GM21526 (cell line): ENCODE measurements around the gene CASR.
"Not testable (repeated sequence)": the region's sequence is repeated elsewhere in the genome, so short reads cannot be mapped to it uniquely, and the experiment has no call there.

Experiments
- ATAC-seq: cut with Tn5 transposase; IDR thresholded peaks from one replicate; pipeline ENCODE4 v1.9.1; 2021; ENCODE audit warnings: moderate library complexity; ENCODE audit not compliant: unreplicated experiment, low FRiP score

The CASR gene, protein sequence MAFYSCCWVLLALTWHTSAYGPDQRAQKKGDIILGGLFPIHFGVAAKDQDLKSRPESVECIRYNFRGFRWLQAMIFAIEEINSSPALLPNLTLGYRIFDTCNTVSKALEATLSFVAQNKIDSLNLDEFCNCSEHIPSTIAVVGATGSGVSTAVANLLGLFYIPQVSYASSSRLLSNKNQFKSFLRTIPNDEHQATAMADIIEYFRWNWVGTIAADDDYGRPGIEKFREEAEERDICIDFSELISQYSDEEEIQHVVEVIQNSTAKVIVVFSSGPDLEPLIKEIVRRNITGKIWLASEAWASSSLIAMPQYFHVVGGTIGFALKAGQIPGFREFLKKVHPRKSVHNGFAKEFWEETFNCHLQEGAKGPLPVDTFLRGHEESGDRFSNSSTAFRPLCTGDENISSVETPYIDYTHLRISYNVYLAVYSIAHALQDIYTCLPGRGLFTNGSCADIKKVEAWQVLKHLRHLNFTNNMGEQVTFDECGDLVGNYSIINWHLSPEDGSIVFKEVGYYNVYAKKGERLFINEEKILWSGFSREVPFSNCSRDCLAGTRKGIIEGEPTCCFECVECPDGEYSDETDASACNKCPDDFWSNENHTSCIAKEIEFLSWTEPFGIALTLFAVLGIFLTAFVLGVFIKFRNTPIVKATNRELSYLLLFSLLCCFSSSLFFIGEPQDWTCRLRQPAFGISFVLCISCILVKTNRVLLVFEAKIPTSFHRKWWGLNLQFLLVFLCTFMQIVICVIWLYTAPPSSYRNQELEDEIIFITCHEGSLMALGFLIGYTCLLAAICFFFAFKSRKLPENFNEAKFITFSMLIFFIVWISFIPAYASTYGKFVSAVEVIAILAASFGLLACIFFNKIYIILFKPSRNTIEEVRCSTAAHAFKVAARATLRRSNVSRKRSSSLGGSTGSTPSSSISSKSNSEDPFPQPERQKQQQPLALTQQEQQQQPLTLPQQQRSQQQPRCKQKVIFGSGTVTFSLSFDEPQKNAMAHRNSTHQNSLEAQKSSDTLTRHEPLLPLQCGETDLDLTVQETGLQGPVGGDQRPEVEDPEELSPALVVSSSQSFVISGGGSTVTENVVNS

DNA sequence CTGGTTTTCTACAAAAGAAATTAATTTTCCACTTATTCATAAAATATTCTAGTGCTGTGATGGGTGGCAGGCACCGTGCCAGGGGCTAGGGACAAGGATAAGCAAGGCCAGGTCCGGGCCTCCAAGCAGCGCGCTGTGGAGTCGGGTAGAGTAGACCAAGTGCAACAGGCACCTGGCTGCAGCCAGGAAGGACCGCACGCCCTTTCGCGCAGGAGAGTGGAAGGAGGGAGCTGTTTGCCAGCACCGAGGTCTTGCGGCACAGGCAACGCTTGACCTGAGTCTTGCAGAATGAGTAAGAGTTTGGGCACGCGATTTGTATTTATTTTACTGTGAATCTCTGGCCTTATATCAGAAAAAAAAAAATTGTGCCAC lies at the start of gene CASR:
Gene CASR, plus strand, starts transcription at position 148 of the 372 bp plus-strand sequence. CDS start 70,522 bp downstream, outside the sequence.
- ATAC-seq, result no peak

DNA sequence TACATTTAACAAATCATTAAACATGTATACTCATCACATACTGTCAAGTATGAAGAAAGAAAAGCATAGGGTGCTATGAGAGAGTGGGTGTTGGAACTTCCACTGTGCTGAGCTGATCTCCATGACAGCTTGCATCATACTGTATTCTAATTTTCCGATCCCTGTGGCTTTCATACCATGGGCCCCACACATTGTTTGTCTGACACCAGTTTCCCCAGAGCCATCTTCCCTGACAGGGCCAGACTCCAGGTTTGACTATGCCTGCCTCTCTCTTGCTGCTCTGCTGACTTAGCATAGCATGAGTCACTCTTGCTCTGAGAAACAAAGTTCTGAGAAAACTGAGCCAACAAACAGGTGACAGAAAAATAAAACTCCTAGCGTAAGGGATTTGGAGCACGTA lies 37.0 kb upstream of the CASR start:
- ATAC-seq, result peak; percentile 50

DNA sequence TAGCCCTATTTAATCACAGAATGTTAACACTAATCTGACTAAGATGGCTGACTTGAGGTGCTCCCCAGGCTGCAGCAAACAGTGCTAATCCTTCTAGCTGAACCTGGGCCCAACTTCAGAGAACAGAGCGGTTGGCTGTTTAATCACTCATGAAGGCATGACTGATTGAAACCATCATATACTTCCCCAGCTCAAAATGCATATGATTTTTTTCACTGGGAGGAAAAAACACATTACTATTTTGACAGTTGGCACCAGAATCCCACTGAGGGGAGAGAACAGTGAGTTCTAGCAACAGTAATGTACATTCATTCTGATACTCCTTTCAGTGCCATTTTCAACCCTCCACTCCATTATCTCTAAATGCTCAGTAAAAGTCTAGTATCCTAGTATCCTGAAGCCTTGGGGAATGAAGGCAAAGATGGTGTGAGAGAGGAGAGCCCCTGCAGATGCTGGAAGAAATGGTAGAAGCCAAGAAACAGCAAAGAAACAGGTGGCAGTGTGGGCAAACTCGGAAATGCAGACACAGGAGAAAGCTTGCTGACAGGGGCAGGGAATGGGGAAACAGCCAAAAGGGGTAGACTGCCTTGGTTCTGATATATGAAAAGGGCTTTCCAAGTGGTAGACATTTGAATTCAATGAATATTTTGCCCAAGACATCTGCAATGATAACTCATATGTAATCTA lies 34.4 kb upstream of the CASR start:
- ATAC-seq, result no peak

DNA sequence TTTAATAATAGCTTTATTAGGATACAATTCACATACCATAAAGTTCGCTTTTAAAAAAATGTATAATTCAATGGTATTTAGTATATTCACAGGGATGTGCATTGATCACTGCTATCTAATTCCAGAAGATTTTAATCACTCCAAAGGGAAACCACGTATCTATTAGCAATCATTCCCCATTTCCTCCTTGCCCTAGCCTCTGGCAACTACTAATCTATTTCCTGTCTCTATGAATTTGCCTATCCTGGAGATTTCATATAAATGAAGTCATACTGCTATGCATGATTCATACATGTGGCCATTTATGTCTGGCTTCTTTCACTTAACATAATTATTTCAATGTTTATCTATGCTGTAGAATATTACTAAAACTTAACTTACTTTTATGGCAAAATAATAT lies 32.0 kb upstream of the CASR start:
- no peak for ATAC-seq

DNA sequence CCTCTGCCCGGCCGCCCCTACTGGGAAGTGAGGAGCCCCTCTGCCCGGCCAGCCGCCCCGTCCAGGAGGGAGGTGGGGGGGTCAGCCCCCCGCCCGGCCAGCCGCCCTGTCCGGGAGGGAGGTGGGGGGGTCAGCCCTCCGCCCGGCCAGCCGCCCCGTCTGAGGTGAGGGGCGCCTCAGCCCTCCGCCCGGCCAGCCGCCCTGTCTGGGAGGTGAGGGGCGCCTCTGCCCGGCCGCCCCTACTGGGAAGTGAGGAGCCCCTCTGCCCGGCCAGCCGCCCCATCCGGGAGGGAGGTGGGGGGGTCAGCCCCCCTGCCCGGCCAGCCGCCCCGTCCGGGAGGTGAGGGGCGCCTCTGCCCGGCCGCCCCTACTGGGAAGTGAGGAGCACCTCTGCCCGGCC lies 18.5 kb upstream of the CASR start:
- not testable (repeated sequence) for ATAC-seq

DNA sequence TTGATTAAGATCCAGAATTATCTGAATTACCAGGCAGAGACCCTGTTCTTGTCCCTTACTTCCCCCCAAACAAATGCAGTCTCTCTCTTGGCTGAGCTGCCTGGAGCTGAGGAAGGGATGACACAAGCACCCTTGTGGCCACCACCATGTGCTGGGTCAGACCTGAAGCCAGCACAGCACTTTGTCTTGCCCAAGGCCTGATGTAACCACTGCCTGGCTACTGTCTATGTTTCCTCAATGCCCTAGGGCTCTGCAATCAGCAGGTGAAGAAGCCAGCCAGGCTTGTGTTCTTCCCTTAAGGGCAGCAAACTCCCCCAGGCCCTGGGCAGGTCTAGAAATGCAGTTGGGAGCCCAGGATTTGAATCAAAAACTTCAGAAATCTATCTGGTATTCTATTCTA lies 15.8 kb upstream of the CASR start:
- no peak for ATAC-seq

DNA sequence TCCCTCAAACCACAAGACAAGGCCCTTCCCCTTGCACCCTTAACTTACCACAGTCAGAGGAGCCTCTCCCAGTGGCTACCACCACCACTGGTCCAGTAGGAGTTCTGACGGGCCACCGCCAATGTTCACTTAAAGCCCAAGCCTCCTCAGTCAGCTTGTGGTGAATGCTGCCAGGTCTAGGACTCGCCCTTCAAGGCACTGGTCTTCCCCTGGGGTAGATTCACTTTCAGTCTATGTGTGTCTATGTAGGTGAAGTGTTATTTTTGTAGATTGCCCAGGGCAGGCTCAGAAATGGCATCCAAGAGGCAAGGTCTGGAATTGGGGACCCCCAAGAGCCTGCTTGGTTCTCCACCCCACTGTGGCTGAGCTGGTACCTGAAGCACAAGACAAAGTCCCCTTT lies 15.4 kb upstream of the CASR start:
- no peak for ATAC-seq

DNA sequence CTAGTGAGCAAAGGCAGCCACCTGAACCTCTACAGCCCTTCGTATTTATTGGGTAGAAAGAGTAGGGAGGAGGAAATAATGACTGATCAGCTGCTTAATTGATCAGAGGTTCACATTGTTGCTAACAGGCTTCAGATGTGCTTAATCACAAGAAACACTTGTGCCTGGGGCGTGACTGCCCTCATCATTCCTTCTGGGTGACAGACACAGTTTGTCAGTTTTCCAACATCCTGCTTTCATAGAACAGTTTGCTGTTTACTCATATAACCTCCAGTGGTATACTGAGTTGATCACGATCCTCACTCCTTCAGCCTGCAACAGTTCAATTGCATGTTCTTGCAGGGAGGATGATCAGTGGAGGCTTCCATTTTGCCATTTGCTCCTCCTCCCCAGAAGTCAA lies 13.6 kb upstream of the CASR start:
- no peak for ATAC-seq

DNA sequence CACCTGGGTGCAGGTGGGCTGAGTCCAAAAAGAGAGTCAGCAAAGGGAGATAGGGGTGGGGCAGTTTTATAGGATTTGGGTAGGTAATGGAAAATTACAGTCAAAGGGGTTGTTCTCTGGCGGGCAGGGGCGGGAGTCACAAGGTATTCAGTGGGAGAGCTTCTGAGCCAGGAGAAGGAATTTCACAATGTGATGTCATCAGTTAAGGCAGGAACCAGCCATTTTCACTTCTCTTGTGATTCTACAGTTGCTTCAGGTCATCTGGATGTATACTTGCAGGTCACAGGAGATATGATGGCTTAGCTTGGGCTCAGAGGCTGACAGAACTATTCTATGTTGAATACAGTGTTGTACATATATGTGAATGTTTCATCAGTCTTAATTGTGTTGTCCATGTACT lies 12.1 kb upstream of the CASR start:
- ATAC-seq, result not testable (repeated sequence)

DNA sequence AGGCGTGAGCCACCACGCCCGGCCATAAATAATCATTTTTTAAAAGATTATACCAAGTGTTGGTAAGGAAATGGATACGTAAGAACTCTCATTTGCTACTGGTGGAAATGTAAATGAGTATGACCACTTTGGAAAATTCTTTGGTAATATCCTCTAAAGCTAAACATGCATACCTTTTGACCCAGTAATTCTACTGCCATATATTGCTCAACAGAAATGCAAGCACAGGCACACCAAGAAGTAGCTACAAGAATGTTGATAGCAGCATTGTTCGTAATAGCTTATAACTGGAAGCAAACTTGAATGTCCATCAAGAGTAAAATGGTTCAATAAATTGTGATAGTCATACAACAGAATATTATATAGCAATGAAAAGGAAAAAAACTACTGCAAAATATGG lies 4.8 kb upstream of the CASR start:
- ATAC-seq, result no peak

DNA sequence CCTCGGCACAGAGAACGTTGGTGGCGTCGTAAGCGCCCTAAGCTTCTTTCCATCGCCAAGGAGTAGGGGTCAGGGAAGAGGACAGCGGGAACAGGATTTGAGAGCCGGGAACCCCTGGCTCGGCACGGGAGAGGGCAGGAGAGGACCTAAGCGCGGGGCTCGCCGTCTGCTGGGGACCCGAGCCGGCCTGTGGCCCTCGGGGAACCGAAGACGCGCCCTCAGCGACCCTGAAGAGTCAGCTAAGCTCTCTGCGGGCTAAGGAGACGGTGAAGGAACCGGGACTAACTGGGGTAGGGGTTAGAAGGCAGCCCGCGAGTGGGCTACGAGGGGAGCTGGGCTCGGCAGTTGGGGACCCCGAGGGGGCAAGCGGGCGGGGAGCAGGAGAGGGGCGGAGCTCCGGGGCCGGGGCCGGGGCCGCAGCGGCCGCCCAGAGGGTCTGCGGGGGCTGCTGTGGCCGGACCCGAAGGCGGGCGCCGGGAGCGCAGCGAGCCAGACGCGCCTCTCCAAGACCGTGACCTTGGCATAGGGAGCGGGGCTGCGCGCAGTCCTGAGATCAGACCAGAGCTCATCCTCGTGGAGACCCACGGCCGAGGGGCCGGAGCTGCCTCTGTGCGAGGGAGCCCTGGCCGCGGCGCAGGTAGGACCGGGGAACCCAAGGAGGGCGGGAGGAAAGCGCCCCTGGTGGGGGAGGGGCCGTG lies 574 bp downstream of the CASR start:
- ATAC-seq, result no peak

DNA sequence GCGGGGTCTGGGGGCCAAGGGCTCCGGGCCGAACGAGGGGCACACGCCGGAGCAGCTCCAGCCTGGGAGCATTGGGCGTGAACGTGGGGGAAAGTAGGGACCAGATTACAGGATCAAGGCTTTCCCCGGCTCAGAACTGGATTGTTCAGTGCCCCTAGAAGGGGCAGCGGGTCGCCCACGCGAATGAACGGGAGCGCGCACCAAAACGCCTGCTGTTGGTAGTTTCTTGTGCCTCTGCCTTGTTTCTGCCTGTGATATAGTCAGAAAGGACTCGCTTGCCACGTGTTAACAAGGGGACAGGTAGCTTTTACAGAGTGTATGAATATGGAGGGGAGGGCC lies 1.1 kb downstream of the CASR start:
- ATAC-seq, result no peak

DNA sequence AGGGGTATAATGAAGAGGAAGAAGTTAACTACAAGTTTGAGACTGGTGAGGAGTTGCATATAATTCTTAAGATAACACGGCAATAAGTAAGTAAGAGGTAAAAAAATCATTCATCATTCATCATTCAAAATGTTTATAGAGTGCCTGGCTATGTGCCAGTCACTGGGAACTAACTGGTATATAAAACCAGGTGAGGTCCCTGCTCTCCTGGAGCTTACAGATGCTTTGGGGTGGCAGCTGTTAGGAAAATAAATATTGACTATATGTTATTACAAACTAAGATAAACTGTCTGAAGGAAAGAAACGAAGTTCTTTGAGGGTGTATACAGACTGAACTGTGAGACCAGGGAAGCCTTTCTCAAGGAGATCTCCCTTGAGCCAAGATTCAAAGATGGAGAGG lies 2.9 kb downstream of the CASR start:
- no peak for ATAC-seq

DNA sequence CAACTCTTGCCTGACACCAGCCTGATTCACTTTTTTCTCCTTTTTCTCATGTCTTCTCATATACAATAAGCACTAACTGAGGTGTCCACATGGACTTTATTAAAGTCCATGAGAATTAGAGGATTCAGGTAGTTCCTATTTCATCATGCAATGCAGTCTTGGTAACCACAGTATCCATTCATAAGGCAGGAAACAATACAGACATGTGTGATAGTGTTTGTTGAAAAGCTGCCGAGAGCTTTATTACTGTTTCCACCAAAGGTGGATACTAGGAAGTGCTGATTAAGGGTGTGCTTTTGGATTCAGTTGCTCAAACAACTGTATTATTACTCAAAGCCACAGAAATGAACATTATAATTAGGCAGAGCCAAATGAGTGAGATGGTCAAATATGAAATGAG lies 5.3 kb downstream of the CASR start:
- ATAC-seq, result no peak

DNA sequence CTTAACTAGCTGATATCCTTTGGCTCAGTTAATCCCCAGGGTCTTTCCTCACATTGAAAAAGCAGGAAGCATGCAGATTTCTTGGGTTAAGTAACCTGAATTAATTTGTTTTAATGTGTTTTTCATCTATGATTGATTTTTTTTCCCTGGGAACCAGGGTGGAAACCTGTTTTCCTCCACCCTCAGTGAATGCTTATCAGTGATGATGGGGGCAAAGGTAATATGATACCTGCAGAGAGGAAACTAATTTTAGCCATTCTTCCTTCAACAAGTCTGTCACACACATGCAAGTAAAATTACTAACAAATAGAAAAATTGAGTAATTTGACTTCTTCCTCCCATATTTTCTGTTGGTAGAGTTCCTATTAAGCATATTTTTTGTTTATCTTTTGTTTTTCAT lies 5.9 kb downstream of the CASR start:
- ATAC-seq, result no peak

DNA sequence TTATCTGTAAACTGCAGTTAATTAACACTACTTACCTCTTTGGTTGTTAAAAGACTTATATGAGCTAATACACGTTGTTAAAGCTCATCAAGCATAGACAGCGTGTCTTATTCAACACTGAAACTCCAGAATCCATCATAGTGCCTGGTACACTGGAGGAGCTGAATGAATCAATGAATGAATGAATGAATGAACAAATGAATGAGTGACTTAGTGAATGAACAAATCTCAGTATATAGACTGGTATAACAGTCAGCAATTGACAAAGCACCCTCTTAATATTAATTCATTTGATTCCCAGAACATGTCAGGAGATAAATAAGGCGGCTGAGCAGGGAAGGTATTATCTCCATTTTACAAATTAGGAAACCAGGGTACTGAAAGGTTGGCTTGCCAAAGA lies 7.1 kb downstream of the CASR start:
- ATAC-seq, result no peak

DNA sequence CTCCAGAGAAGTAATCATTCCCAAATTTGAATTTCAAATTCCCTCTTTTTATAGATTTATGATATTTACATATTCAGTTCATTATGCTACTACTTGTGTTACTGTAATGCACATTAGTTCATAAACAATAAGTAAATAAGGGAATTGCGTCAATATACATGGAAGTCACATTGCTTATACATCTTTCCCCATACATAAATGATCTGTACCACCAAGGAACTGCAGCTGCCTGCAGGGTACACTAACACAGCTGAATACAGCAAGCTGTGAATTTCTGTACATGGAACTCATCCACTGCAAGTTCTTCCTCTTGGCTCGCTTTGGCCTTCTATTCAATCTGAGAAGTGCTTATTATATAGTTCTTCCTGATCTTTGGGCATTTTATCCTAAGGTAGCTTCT lies 15.5 kb downstream of the CASR start:
- ATAC-seq, result no peak

DNA sequence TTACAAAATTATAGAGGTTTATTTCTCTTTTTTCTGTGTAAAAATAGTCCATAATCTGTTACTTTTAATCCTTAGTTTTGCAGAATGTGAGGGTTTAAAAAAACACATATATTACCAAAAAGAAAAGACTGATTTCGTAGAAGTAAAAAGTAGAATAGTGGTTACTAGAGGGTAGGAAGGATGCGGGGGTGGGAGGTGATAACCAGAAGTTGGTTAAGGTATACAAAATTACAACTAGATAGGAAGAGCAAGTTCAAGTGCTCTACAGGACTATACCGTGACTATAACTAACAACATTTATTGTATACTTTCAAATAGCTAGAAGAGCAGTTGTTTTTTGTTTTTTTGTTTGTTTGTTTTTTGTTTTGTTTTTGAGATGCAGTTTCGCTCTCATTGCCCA lies 16.1 kb downstream of the CASR start:
- ATAC-seq, result no peak

DNA sequence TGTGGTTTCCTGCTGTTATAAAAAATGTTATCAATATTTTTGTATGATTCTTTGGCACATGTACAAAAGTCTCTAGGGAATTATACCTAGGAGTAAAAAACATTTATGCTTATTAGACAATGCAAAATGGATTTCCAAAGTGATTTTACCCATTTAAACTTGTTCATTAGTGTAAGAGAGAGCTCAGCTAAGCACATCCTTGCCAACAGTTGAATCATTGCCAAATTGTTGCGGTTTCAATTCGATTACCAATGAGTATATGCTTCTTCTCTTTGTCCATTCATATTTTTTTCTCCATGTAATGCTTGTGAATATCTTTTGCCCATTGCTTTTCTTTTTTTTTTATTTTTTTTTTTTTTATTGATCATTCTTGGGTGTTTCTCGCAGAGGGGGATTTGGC lies 17.2 kb downstream of the CASR start:
- ATAC-seq, result no peak

DNA sequence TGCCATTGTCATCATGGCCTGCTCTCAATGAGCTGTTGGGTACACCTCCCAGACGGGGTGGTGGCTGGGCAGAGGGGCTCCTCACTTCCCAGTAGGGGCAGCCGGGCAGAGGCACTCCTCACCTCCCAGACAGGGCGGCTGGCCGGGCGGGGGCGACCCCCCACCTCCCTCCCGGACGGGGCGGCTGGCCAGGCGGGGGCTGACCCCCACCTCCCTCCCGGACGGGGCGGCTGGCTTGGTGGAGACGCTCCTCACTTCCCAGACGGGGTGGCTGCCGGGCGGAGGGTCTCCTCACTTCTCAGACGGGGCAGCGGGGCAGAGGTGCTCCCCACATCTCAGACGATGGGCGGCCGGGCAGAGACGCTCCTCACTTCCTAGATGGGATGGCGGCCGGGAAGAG lies 18.0 kb downstream of the CASR start:
- ATAC-seq, result not testable (repeated sequence)
